GM19324 (cell line): Measurements from ENCODE around the gene KIAA1671.

Experiments used
- ATAC-seq: cut with Tn5 transposase; IDR thresholded peaks from one replicate; pipeline ENCODE4 v1.9.1; 2021; ENCODE audit warnings: mild to moderate bottlenecking, moderate library complexity; ENCODE audit not compliant: unreplicated experiment, low FRiP score

KIAA1671 gene

GRCh38 chr22:25083807-25084200 is 131.3 kb downstream of the KIAA1671 start:
- no peak for ATAC-seq

GRCh38 chr22:25084405-25085107 is 132.0 kb downstream of the KIAA1671 start:
- ATAC-seq = no peak

- no peak for ATAC-seq
These were observed 132.6 kb downstream of the KIAA1671 start for GRCh38 chr22:25085156-25085555.

GRCh38 chr22:25085930-25086901 is 133.7 kb downstream of the KIAA1671 start:
- peak; percentile 68 for ATAC-seq

- no peak for ATAC-seq
These were observed 134.4 kb downstream of the KIAA1671 start for GRCh38 chr22:25086902-25087282.

- ATAC-seq = no peak
These were observed 137.8 kb downstream of the KIAA1671 start for GRCh38 chr22:25090225-25090890.

- ATAC-seq = no peak
These were observed 138.9 kb downstream of the KIAA1671 start for GRCh38 chr22:25091458-25091857.

GRCh38 chr22:25092119-25092518 is 139.6 kb downstream of the KIAA1671 start:
- no peak for ATAC-seq

- no peak for ATAC-seq
These were observed 142.1 kb downstream of the KIAA1671 start for GRCh38 chr22:25094579-25094978.

- ATAC-seq = no peak
These were observed 143.4 kb downstream of the KIAA1671 start for GRCh38 chr22:25095869-25096268.

GRCh38 chr22:25096638-25097405 is 144.3 kb downstream of the KIAA1671 start:
- no peak for ATAC-seq

GRCh38 chr22:25098445-25099081 is 146.0 kb downstream of the KIAA1671 start:
- no peak for ATAC-seq

GRCh38 chr22:25099202-25099601 is 146.7 kb downstream of the KIAA1671 start:
- ATAC-seq = no peak

GRCh38 chr22:25100402-25100801 is 147.9 kb downstream of the KIAA1671 start:
- no peak for ATAC-seq

GRCh38 chr22:25100948-25101347 is 148.4 kb downstream of the KIAA1671 start:
- no peak for ATAC-seq

GRCh38 chr22:25101501-25101900 is 149.0 kb downstream of the KIAA1671 start:
- no peak for ATAC-seq

GRCh38 chr22:25101986-25102385 is 149.5 kb downstream of the KIAA1671 start:
- ATAC-seq = no peak

- ATAC-seq = no peak
These were observed 150.2 kb downstream of the KIAA1671 start for GRCh38 chr22:25102722-25103121.

GRCh38 chr22:25104367-25104766 is 151.9 kb downstream of the KIAA1671 start:
- ATAC-seq = no peak
